Tibial nerve (tissue), 4 donors: ENCODE data around the gene BLVRA. TPM values are rescaled to one million over a fixed set of nuclear protein-coding genes. Genes with fewer than 3 reads are reported as not detected.

Experiments used
- DNase-seq, 2 donors: peaks; one replicate each; pipeline ENCODE4 v3.0.0-alpha.2; 2019; ENCODE audit warnings: low spot score in 2 of 2
- H3K27ac ChIP-seq, 4 donors: fragments of 200-600 bp; sonication (generic) in 3 of 4; one replicate each; pipeline ENCODE4 v1.5.1; 2017 to 2019; ENCODE audit warnings: mild to moderate bottlenecking in 1 of 4
- H3K27me3 ChIP-seq, 2 donors: fragments of 200-600 bp; sonication (generic) in 1 of 2; one replicate each; pipeline versions ENCODE4 v1.5.1 to v1.6.0; 2017 to 2019
- H3K36me3 ChIP-seq, 3 donors: fragments of 200-600 bp; sonication (generic); one replicate each; pipeline ENCODE4 v1.5.1; 2018 to 2019
- H3K4me1 ChIP-seq, 4 donors: fragments of 200-600 bp; sonication (generic) in 3 of 4; one replicate each; pipeline ENCODE4 v1.5.1; 2017 to 2019
- H3K4me3 ChIP-seq, 4 donors: fragments of 200-600 bp; sonication (generic) in 3 of 4; one replicate each; pipeline ENCODE4 v1.5.1; 2017 to 2019; ENCODE audit warnings: mild to moderate bottlenecking in 1 of 4, moderate library complexity in 1 of 4
- H3K9me3 ChIP-seq, 4 donors: fragments of 200-600 bp; sonication (generic) in 3 of 4; one replicate each; pipeline ENCODE4 v1.5.1; 2017 to 2019
- EP300 ChIP-seq, 2 donors: sonication (generic); formaldehyde crosslinking; IDR thresholded peaks; one replicate each; pipeline ENCODE4 v1.6.1; 2017; ENCODE audit warnings: antibody characterized with exemption in 2 of 2, mild to moderate bottlenecking in 1 of 2
- POLR2A ChIP-seq, 2 donors: fragments of 450-650 bp; IDR thresholded peaks; one replicate each; pipeline ENCODE4 v1.6.1; 2017; ENCODE audit warnings: antibody characterized with exemption in 2 of 2, mild to moderate bottlenecking in 2 of 2, moderate library complexity in 2 of 2
- WGBS, 2 donors: methylation state at CpG; one replicate each; pipeline ENCODE4 v1.1.5; 2018; 5-methylcytosine and 5-hydroxymethylcytosine counted together
- total RNA-seq, 4 donors: library from RNA; depleted of rRNA; stranded (reverse); fragments of >200 nt; gene quantifications; one replicate each; pipeline ENCODE4 v1.1.0, GENCODE V29; 2016
- TF ChIP-seq, protein P1 (sequence below), 5 experiments: fragments of 200-600 bp in 3 of 5; fragments of 450-650 bp in 2 of 5; sonication (generic) in 3 of 5; IDR thresholded peaks; one replicate each; pipeline ENCODE4 v1.5.1; 2016 to 2019; ENCODE audit warnings: antibody characterized with exemption in 5 of 5, mild to moderate bottlenecking in 3 of 5, moderate library complexity in 2 of 5

The BLVRA gene
- total RNA-seq, 4 donors from 2014 or later = 32.2 to 70.5 (median 48.5) TPM

- Histone ChIP-seq H3K27ac (no peak overlapping the region), H3K4me1 (no peaks in the 10 kb centered on the region), H3K9me3 (no peaks in the 10 kb centered on the region), H3K36me3 (no peaks in the 10 kb centered on the region), H3K4me3 (no peak overlapping the region), H3K27me3 (no peaks in the 10 kb centered on the region)
- DNase-seq = no peak
- 69 to 74% methylated on average over 9 to 11 of the region's 14 CpGs for WGBS, 2 donors
- TF ChIP-seq, protein P1, sequence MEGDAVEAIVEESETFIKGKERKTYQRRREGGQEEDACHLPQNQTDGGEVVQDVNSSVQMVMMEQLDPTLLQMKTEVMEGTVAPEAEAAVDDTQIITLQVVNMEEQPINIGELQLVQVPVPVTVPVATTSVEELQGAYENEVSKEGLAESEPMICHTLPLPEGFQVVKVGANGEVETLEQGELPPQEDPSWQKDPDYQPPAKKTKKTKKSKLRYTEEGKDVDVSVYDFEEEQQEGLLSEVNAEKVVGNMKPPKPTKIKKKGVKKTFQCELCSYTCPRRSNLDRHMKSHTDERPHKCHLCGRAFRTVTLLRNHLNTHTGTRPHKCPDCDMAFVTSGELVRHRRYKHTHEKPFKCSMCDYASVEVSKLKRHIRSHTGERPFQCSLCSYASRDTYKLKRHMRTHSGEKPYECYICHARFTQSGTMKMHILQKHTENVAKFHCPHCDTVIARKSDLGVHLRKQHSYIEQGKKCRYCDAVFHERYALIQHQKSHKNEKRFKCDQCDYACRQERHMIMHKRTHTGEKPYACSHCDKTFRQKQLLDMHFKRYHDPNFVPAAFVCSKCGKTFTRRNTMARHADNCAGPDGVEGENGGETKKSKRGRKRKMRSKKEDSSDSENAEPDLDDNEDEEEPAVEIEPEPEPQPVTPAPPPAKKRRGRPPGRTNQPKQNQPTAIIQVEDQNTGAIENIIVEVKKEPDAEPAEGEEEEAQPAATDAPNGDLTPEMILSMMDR (IDR thresholded peaks at IDR 0.05) = no peak
- TF ChIP-seq POLR2A (IDR thresholded peaks at IDR 0.05) = no peak
- no peak for TF ChIP-seq EP300 (IDR thresholded peaks at IDR 0.05)
These were observed 8.2 kb upstream of the BLVRA start for GRCh38 chr7:43750016-43750887.

DNA sequence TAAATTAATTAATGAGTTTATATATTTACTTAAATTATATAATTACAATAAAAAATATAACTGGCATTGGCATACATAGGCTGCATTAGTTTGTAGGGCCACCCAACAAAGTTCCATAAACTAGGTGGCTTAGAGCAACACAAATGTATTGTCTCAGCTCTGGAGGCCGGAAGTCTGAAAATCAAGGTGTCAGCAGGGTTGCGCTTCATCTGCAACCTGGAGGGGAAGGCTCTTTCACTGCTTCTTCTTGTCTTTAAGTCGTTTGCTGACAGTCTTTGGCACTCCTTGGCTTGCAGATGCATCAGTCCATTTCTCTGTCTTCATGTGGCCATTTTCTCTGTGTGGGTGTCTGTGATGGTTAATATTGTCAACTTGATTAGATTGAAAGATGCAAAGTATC is 6.1 kb upstream of the BLVRA start:
- WGBS, 2 donors = 73 to 75% methylated on average over 3 of the region's 3 CpGs
- peaks cover 0 to 2% (median 0%) of the 10 kb centered on the region in 4 donors for H3K4me1 ChIP-seq
- H3K9me3 ChIP-seq = no peaks in the 10 kb centered on the region
- H3K36me3 ChIP-seq = no peaks in the 10 kb centered on the region
- H3K27ac ChIP-seq = no peak overlapping the region
- TF ChIP-seq EP300 (IDR thresholded peaks at IDR 0.05) (no peak), POLR2A (IDR thresholded peaks at IDR 0.05) (no peak)
- TF ChIP-seq, protein P1 (IDR thresholded peaks at IDR 0.05) = no peak
- no peaks in the 10 kb centered on the region for H3K27me3 ChIP-seq
- H3K4me3 ChIP-seq = no peak overlapping the region
- no peak for DNase-seq

DNA sequence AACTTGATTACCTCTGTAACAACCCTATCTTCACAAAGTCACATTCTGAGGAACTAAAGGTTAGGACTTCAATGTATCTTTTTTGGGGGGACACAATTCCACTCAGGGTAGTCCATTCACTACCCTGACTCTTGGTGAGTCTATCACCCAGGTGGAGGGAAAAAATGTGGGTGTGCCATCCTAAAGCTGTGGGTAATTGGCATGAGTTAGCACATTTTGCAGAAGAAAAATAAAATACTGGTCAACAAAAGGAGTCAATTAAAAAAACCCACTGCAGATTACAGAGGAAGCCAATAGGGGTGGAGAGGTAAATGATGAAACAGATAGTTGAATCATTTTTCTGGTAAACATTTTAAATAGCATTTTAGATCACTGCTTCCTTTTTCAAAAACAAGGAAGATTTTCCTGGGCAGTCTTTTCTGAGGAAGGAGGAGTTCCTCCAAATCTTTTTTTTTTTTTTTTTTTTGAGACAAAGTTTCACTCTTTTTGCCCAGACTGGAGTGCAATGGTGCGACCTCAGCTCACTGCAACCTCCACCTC is 5.1 kb upstream of the BLVRA start:
- Histone ChIP-seq H3K9me3 (no peaks in the 10 kb centered on the region), H3K27ac (no peak overlapping the region), H3K36me3 (no peaks in the 10 kb centered on the region), H3K4me1 (peaks cover 0 to 10% (median 3%) of the 10 kb centered on the region in 4 donors), H3K4me3 (no peak overlapping the region), H3K27me3 (no peaks in the 10 kb centered on the region)
- DNase-seq = no peak
- no peak for TF ChIP-seq POLR2A (IDR thresholded peaks at IDR 0.05)
- no peak for TF ChIP-seq EP300 (IDR thresholded peaks at IDR 0.05)
- TF ChIP-seq, protein P1 (IDR thresholded peaks at IDR 0.05) = no peak
- WGBS, 2 donors = 75 to 77% methylated on average over 1 of the region's 1 CpG

DNA sequence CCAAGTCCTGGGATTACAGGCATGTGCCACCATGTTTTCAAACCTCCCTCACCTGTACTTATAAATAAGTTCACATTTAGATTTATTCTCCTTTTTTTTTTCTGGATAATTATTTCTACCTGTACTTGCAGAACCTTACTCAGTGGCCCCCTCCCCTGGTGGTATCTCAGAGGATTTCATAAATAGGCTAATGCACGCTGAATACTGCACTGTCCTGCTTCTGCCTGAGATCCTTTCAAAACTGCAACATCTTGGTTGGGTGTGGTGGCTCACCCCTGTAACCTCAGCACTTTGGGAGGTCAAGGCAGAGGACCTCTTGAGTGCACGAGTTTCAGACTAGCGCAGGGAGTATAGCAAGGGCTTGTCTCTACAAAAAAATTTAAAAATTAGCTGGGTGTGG is 4.6 kb upstream of the BLVRA start:
- H3K4me3 ChIP-seq = no peak overlapping the region
- H3K27me3 ChIP-seq = no peaks in the 10 kb centered on the region
- peaks cover 0 to 10% (median 3%) of the 10 kb centered on the region in 4 donors for H3K4me1 ChIP-seq
- DNase-seq = no peak
- WGBS, 2 donors = 85 to 86% methylated on average over 3 of the region's 3 CpGs
- no peaks in the 10 kb centered on the region for H3K36me3 ChIP-seq
- H3K9me3 ChIP-seq = no peaks in the 10 kb centered on the region
- H3K27ac ChIP-seq = no peak overlapping the region
- TF ChIP-seq POLR2A (IDR thresholded peaks at IDR 0.05) = no peak

DNA sequence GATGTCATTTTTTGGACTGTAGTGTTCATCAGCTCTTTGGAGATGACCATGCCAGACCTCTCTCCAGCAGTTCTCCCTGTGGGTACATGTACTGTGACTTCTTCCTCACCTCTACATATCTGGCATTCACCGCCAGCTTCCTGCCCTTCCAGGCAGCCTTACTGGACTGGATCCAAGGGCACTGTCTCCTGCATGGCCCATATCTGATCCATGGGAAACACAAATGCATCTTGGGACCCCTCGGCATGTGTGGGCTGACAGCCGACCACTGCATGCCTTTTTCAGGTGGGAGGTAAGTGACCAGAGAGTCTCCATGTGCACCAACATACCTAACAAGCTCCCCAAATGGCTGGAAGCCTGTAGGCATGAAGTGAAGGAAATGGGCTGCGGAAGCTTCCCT is 3.9 kb upstream of the BLVRA start:
- H3K36me3 ChIP-seq = no peaks in the 10 kb centered on the region
- DNase-seq = no peak
- 74 to 86% methylated on average over 4 of the region's 4 CpGs for WGBS, 2 donors
- H3K27ac ChIP-seq = no peak overlapping the region
- no peaks in the 10 kb centered on the region for H3K9me3 ChIP-seq
- H3K4me1 ChIP-seq = peaks cover 0 to 12% (median 6%) of the 10 kb centered on the region in 4 donors
- TF ChIP-seq EP300 (IDR thresholded peaks at IDR 0.05) (no peak), POLR2A (IDR thresholded peaks at IDR 0.05) (no peak)
- TF ChIP-seq, protein P1 (IDR thresholded peaks at IDR 0.05) = no peak
- H3K4me3 ChIP-seq = no peak overlapping the region
- no peaks in the 10 kb centered on the region for H3K27me3 ChIP-seq
